ENCODE data around the gene HDC.

HDC gene, protein sequence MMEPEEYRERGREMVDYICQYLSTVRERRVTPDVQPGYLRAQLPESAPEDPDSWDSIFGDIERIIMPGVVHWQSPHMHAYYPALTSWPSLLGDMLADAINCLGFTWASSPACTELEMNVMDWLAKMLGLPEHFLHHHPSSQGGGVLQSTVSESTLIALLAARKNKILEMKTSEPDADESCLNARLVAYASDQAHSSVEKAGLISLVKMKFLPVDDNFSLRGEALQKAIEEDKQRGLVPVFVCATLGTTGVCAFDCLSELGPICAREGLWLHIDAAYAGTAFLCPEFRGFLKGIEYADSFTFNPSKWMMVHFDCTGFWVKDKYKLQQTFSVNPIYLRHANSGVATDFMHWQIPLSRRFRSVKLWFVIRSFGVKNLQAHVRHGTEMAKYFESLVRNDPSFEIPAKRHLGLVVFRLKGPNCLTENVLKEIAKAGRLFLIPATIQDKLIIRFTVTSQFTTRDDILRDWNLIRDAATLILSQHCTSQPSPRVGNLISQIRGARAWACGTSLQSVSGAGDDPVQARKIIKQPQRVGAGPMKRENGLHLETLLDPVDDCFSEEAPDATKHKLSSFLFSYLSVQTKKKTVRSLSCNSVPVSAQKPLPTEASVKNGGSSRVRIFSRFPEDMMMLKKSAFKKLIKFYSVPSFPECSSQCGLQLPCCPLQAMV

DNA sequence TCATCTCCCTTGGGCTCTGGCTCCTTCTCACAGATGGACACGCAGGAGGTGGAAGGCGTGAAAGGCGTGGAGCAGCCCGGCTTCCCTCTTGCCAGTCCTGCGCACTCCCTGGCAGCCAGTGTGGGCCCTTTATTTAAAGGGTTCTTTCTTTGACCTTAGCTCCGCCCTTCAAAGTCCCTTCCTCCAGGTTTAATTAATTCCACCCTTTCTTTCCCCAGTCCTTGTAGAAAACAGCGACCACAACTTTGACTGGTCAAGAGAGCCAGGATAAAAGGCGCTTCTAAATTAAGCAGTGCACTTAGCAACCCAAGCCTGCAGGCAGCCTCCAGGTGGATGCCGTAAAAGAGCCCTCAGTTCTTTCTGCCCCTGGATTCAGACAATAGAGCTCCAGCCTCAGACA, at the start of gene HDC:
Gene HDC (minus strand): TSS at position 107 of the 400 bp plus-strand sequence. CDS start 103 bp downstream, at position 4.
- peak; percentile 23 for DNase-seq (ENCODE audit: low spot score)

DNA sequence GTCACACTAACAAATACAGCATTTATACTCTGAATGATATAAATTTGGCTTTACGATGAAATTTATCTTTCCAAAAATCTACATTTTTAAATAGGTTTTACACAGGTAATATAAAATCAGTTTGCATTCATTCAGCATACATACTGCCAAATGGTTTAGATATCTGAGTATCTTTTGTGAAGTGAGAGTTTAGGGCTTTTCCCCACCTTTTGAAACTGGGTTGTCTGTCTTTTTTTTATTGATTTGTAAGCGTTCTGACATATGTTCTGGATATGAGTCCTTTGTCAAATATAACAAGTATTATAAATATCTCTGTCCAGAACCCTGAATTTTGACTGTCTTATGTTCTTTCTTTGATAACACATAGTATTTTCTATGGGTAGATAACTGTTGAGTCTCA, 47.1 kb upstream of the HDC start:
- no peak for DNase-seq (ENCODE audit: low spot score)

DNA sequence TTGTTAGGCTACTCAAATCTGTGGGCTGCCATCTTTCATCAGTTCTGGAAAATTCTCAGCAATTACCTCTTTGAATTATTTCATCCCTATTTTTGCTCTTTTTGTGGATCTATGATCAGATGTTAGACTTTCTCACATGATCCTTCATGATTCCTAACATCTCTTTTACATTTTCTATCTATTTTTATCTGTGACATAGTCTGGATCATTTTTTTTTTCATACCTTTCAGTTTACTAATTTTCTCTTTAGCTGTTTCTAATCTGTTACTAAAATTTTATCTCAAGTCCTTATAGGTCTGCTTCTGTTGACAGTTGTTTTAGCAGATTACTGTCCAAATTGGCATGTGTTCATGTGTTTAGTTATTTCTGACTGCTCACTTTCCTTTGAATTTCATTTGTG, 42.3 kb upstream of the HDC start:
- DNase-seq (ENCODE audit: low spot score): no peak

DNA sequence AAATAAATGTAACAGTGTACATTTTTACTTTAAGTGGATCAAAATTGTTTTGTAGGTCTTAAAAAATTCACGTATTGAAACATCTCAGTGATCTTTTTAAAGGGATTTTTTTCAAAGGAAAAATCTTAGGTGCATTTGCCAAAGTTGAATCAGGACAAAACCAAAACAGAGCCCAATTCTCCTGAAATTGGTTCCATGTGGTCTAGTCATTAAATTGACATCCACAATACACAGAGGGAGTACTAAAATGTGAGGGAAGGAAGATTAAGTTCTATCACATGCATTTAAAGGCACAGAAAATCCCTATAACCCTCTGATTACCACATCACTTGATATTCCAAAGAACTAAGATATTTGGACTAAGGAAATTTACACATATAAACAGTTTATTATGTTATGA, 39.3 kb upstream of the HDC start:
- DNase-seq (ENCODE audit: low spot score): no peak

DNA sequence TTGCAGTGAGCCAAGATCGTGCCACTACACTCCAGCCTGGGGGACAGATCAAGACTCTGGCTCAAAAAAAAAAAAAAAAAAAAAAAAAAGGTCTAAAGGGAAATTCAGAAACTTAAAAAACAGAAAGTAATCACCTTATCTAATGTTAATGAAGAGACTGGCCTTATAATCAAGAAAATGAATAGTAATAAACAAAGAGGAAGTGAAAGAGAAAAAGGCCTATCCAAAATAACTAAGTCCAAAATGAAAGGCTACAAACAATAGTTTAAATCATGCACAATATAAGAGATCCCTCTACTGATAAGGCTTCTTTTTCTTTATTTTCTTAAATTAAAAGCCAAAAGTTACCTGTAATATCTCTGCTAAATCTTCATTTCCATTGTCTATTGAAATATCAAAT, 37.1 kb upstream of the HDC start:
- DNase-seq (ENCODE audit: low spot score): no peak

DNA sequence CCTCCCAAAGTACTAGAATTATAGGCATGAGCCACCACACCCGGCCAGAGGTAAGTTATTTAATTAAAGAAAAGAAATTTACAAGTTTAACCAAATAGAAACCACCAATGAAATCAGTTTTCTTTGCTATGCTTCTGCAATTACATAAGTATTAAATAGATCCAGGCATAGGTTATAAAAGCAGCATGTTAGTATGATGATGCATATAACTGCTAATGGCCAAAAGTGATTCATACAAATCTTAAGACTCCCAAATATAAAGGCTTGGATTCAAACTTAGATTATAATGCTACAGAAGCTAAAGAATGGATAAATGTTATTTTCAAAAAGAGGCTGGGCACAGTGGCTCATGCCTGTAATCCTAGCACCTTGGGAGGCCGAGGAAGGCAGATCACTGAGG, 32.8 kb upstream of the HDC start:
- no peak for DNase-seq (ENCODE audit: low spot score)

DNA sequence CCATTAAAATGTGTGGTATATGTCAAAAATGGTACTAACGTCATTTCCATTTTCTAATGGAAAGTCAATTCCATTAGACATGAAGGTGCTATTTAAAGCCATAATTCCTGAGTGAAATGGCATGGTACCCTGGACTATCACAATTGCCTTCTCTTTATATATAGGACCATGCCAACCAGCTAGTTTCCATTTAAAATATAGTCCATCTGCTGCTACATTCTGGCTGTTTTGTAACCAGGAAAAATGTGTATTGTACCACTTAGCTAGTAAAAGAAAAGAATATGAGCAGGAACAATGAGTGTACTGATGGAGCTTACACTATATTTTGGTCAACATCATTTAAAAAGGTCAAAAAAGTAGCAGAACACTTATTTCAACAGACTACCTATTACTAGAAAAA, 30.4 kb upstream of the HDC start:
- DNase-seq (ENCODE audit: low spot score): no peak

DNA sequence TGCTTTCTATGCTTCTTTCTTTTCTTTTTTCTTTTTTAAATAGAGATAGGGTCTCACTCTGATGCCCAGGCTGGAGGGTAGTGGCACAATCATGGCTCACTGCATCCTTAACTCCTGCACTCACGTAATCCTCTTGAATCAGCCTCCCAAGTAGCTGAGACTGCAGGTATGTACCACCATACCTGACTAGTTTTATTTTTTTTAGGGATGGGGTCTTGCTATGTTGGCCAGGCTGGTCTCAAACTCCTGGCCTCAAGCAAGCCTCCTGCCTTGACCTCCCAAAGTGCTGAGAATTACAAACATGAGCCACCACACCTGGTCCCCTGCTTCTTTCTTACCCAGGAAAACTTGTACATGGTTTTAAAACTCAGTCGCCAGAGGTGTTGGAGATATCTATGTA, 24.2 kb upstream of the HDC start:
- no peak for DNase-seq (ENCODE audit: low spot score)

DNA sequence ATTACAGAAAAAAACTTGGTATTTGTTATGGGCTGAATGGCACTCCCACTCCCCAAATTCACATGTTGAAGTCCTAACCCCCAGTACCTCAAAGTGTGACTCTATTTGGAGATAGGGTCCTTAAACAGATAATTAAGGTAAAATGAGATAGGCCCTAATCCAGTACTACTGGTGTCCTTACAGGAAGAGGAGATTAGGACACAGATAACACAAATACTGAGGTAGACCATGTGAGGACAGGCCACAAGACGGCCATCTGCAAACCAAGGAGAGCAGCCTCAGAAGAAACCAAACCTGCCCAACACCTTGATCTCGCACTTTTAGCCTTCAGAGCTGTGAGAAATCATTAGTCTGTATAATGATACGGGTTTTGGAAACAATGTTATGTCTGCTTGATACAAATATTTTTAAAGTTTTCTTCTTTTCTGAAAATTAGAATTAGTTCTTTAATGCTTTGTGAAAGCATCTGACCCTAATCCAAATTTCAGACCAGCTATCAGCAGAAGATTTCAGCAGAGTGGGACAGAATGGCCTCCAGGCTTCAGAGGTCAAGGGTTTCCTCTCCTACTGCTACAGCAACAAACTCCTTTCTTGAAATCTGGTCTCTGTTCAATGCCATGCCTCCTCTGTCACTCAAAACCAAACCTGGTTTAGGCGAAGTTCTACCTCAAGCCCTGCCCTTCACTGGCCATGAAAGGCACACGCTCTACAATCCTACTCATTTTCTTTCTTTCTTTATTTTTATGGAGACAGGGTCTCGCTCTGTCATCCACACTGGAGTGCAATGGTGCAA, 22.0 kb upstream of the HDC start:
- no peak for DNase-seq (ENCODE audit: low spot score)

DNA sequence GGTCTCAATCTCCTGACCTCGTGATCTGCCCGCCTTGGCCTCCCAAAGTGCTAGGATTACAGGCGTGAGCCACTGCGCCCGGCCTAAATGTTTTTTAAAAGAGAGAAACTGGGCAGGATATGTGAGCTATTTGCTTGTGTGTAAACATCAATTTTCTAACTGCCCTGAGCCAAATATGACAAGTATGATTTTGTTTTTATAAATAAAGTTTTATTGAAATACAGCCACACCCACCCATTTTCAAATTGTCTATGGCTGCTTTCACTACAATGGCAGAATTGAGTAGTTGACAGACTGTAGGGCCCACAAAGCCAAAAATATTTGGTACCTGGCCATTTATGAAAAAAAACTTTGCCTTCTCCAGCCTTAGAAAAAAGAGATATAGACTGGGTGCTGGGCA, 15.9 kb upstream of the HDC start:
- DNase-seq (ENCODE audit: low spot score): no peak

DNA sequence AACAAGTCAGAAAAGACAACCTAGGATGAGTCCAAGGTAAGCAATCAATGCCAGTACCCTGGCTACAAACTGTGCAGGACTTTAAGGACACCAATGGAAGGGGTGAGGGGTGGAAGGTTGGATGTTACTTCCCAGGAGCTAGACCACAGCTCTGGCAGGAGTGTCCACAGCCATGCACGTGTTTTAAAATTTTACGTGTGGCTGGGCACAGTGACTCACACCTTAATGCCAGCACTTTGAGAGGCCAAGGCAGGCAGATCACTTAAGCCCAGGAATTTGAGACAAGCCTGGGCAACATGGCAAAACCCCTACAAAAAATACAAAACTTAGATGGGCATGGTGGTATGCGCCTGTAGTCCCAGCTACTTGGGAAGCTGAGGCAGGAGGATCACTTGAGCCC, 14.7 kb upstream of the HDC start:
- DNase-seq (ENCODE audit: low spot score): no peak

DNA sequence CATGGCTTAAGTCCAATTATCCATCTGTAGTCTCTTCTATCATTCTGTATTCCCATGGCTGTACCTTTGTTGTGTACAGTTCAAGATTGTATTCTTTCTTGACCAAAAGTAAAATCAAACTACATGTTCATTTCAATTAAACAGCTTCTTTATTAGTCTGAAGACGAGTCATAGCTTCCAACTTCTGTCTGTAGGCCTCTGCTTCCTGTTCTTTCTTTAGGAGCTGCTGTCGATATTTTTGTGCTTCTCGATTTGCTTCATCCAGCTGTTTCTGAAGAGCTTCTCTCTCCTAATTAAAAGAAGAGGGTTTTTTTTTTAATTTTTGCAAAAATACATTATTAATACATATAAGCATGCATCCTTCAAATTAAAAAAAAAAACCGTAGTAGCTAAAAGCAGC, 13.0 kb upstream of the HDC start:
- no peak for DNase-seq (ENCODE audit: low spot score)

DNA sequence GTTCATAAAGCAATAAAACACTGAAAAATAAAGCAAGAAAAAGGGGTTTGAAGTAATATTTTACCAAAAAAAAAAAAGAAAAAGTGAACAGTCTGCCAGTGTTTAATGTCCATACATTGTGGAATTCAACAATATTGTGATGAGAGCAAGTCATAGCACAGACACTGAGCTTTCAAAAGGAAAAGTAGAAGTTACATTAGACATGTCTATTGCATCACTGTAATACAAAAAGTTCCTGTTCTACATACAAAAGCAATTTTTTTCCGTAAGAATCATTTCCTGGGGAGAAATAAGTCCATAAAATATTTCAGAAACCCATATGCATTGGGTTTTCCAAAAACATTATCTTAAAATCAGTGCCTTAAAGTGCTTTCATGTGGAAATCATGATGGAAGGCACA, 11.8 kb upstream of the HDC start:
- no peak for DNase-seq (ENCODE audit: low spot score)

DNA sequence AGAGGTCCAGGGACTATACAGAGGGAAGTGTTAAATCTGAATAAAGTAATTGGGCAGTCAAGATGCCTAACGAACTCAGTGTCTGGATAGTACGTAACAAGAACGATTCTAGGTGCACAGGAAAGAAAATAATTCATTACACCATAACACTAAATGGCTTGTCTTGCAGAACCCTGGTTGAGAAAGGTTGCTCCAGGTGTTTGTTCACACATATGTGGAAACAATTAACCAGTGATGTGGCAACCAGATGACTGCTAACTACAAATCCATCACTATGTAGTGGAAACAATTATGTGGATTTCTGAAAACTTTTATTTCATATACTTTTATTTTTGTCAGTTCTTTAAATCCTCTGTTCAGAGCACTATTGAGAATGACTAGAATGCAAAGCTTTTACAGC, 10.4 kb upstream of the HDC start:
- no peak for DNase-seq (ENCODE audit: low spot score)

DNA sequence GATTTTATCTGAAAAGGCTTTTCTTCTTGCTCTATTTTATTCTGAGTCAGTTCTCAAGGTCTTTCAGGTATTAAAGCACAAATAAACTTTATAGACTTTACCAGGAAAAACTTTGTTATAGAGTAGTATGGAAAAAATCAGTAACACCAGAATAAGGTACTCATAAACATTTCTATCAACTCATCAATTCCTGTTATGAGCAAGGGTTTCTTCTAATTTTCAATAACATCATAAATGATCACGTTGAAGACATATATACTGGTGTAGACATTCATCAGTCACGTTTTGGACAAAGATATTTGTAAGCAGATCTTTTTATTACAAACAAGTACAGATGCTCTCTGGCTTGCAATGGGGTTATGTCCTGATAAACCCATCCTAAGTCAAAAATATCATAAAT, 9.6 kb upstream of the HDC start:
- DNase-seq (ENCODE audit: low spot score): no peak

DNA sequence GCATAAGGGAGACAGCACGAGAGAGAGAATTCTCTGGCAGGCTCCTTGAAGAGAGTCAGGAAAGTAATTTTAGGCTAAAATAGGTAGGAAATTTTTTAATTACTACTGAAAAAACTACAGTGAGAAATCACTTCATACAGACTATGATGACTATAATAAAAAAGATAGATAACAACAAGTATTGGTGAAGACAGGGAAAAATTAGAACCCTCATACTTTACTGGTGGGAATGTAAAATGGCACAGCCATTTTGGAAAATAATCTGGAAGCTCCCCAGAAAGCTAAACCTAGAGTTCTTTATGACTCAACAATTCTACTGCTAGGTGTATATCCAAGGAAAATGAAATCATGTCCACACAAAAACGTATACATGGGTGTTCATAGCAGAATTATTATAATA, 2.1 kb upstream of the HDC start:
- no peak for DNase-seq (ENCODE audit: low spot score)

DNA sequence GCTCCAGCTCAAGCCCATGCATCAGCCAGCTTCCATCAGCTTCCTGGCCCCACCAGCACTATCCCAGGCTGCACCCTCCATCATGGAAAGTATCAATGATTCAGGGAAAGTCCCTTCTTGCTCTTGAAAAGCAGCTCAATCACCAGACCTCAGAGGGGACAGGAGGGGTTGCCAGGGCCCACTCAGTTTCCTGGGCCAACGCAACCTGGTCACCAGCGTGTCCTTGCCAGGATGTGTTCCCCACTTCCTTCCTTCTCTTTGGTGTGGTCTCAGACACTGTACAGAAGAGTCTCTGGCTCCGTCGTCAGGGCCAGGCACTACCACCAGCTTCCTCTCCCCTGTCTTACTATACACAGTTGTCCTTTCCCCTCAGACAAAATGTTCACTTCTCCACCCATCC, 3.0 kb downstream of the HDC start:
- DNase-seq (ENCODE audit: low spot score): no peak

DNA sequence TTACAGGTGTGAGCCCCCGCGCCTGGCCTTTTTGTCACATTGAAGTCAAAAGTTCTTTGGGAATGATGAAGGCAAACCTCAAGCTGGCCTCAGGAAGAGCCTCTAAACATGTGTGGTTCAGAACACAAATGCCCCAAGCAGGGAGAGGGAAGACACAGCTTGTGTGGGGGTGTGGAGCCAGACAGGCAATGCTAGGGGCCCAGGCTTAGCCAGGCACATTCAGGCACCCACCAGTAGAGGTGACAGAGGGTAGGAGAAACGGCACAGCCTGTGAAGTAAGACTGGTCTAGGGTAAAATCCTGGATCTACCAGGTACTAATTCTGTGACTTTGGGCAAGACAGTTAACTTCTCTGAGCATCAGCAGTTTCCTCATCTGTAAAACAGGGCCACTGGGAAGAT, 3.5 kb downstream of the HDC start:
- DNase-seq (ENCODE audit: low spot score): peak; percentile 49

DNA sequence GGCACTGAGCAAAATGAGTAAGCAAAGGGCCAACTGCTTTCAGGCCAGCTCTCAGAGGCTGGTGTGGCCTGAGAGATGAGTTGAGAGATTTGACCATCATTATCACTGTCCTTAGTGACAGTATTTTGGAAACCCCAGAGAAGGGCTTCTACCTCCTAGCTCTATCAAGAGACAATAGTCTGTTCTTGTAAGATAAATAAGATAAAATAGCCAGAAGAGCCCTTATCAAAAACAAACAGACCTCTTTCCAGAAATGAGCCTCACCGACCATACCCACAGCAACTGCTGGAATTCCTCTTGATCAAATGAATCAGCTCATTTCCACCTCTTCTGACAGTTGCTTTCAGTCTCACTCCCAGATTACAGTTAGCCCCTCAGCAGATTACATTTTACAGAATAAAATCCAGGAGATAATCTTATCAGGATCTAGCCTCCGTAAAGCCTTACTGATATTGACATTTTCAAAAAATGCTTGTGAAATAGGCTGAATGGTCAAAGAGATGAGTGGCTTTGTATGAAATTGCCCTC, 4.5 kb downstream of the HDC start:
- DNase-seq (ENCODE audit: low spot score): no peak

DNA sequence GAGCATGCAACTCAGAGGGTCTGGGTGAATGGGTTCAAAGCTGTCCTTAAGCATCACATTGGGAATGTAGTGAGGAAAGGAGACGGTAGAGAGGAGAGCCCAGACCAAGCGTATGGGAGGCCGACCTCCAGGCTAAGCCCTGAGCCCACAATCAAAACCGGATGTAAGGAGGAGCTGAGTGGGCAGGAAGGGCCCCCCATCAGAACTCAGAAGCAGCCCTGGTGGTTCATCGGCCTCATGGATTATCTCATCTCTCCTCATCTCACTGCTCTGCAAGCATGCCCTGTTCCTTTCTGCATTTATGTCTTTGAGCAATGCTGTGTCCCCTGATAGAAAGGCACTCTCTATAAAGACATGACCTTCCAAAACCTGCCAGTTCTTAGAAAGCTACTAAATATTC, 6.2 kb downstream of the HDC start:
- no peak for DNase-seq (ENCODE audit: low spot score)

DNA sequence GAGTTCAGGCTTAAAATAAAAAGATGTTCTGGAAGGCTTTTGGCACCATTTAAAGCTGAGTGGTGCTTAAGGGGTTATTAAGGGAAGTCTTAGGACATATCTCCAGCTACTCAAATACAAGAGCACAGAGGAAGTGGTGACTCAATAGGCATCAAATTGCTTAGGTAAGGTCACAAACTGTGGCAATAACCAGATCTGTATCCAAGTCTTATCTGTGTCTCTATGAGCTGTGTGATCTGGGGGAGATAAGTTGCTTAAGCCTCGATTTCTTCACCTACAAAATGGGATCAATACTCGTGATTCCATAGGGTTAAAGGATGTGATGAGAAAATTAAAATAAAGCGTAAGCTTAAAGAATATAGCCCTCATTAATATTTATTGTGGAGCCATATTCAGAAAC, 7.6 kb downstream of the HDC start:
- DNase-seq (ENCODE audit: low spot score): no peak

DNA sequence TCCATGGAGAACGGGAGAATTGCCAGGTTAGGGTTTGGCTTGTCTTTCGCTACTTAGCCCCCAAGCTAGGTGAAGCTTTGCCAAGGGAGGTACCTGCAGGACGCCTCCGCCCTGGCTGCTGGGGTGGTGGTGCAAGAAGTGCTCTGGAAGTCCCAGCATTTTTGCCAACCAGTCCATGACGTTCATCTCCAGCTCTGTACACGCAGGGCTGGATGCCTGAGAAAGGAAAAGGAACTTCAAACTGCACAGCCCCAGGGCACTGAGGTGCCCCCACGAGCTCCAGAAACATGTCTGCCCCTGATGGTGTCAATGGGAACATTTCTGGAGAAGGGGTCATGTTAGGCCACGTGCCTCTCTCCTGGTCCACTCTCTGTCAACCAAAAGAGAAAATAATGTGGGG, 8.2 kb downstream of the HDC start:
- DNase-seq (ENCODE audit: low spot score): no peak
